Spleen (tissue), 7 donors: ENCODE measurements around the gene DIAPH1.

Experiments used
- CTCF ChIP-seq, 11 experiments: fragments of 200-600 bp in 7 of 11; fragments of 450-650 bp in 4 of 11; sonication (generic) in 4 of 11; IDR thresholded peaks in 8 of 11; conservative IDR thresholded peaks in 3 of 11; 1 replicate in 7 of 11; 2 replicates in 4 of 11; pipeline versions ENCODE4 v1.4.0 to v1.8.0; 2016 to 2021; ENCODE audit warnings: antibody characterized with exemption in 11 of 11, inconsistent platforms in 4 of 11, mild to moderate bottlenecking in 1 of 11
- POLR2A ChIP-seq, 3 donors: fragments of 450-650 bp; IDR thresholded peaks; one replicate each; pipeline ENCODE4 v1.5.1; 2017; ENCODE audit warnings: antibody characterized with exemption in 3 of 3, mild to moderate bottlenecking in 1 of 3
- POLR2AphosphoS5 ChIP-seq, 3 donors: sonication (generic); formaldehyde crosslinking; IDR thresholded peaks; one replicate each; pipeline ENCODE4 v1.5.1; 2017; ENCODE audit warnings: antibody characterized with exemption in 3 of 3
- donor health status: DM: no; HTN: no; CAD: no; lungs with moderate emphysema.
- donor health status: DM: no; HTN: no; CAD: no.
- donor health status: DM: no; HTN: no; CAD: no.

DNA sequence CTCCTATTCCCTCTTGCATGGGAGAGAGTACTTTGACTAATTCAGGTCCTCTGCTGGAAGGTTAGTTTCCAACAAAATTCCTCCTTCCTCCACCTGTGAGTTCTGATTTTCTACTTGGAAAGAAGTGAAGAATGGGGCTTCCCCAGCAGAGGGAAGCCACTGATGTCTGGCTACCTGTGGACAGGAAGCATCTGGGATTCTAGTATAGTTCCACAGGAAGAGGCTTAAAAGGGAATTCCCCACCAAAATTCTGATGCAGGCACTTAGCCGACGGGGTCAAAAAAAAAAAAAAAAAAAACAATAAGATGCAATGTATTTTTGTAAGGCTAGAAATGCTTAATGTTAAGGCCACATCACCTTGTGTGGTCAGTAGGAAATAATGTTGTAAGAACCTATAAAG lies 96.5 kb downstream of the DIAPH1 start:
- TF ChIP-seq CTCF (IDR thresholded peaks at IDR 0.05 in 8 of 11, conservative IDR thresholded peaks at IDR 0.05 in 3 of 11) (no peak), POLR2A (IDR thresholded peaks at IDR 0.05) (no peak), POLR2AphosphoS5 (IDR thresholded peaks at IDR 0.05) (no peak)
